Ishikawa (cell line): ENCODE data around the gene PSD.

Source experiments
- CEBPB ChIP-seq: IDR thresholded peaks from 2 replicates; pipeline ENCODE4 v1.6.1; 2012
- CREB1 ChIP-seq: IDR thresholded peaks from 2 replicates; pipeline ENCODE4 v1.6.1; 2012; ENCODE audit warnings: low read depth
- EP300 ChIP-seq: IDR thresholded peaks from 2 replicates; pipeline ENCODE4 v1.6.1; 2012; ENCODE audit warnings: borderline replicate concordance
- FOXM1 ChIP-seq: IDR thresholded peaks from 2 replicates; pipeline ENCODE4 v1.6.1; 2012; ENCODE audit warnings: low read depth, borderline replicate concordance
- MAX ChIP-seq: IDR thresholded peaks from 2 replicates; pipeline ENCODE4 v1.6.1; 2012
- NFIC ChIP-seq: IDR thresholded peaks from 2 replicates; pipeline ENCODE4 v1.6.1; 2012
- RAD21 ChIP-seq: IDR thresholded peaks from 2 replicates; pipeline ENCODE4 v1.6.1; 2012; ENCODE audit warnings: low read depth
- REST ChIP-seq: IDR thresholded peaks from 2 replicates; pipeline ENCODE4 v1.6.1; 2012; ENCODE audit warnings: low read depth, mild to moderate bottlenecking
- TCF12 ChIP-seq: IDR thresholded peaks from 2 replicates; pipeline ENCODE4 v1.6.1; 2012; ENCODE audit warnings: low read depth
- TEAD4 ChIP-seq: IDR thresholded peaks from 2 replicates; pipeline ENCODE4 v1.6.1; 2012
- YY1 ChIP-seq: IDR thresholded peaks from 2 replicates; pipeline ENCODE4 v1.6.1; 2012; ENCODE audit warnings: low read depth
- ZBTB7A ChIP-seq: IDR thresholded peaks from 2 replicates; pipeline ENCODE4 v1.6.1; 2012; ENCODE audit warnings: low read depth

DNA sequence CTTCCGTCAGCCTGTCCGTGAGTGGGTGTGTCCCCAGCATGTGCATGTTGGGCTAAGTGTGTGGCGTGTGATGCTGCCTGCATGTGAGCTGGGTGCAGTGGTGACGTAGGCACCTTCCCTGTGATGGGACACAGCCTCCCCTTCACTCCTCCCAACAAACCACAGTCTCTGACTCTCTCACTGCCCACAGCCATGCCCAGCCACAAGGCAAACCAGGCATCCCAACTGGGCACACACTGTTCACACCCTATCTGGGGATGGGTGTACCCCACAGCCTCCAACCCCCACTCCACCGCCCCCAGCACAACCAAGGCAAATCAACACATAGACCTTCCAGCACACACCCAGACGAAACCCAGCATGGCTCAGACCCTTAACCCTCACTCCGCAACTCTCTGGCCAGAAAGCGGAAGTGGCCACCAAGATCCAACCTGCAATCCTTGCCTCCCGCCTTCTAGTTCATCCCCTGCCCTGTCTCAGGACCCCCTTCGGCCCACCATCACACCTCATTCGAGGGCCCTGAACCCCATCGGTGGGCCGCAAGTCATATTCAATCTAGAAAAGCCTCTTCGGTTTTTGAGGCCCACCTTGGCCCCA is 10.4 kb downstream of the PSD start:
- TF ChIP-seq REST = no peak
- TF ChIP-seq FOXM1 = no peak
- no peak for TF ChIP-seq ZBTB7A
- TF ChIP-seq TCF12 = no peak
- TF ChIP-seq RAD21 = no peak
- TF ChIP-seq YY1 = no peak
- no peak for TF ChIP-seq CREB1
- no peak for TF ChIP-seq TEAD4
- TF ChIP-seq EP300 = no peak
- TF ChIP-seq CEBPB = no peak
- TF ChIP-seq MAX = no peak
- TF ChIP-seq NFIC = no peak
